HG03520 (cell line): Measurements from ENCODE around the gene LACTBL1.

Source experiments
- ATAC-seq: cut with Tn5 transposase; IDR thresholded peaks from one replicate; pipeline ENCODE4 v1.9.1; 2021; ENCODE audit warnings: mild to moderate bottlenecking, moderate library complexity; ENCODE audit not compliant: unreplicated experiment

LACTBL1 gene

GRCh38 chr1:22976461-22977243 lies 4.0 kb upstream of the LACTBL1 start:
- no peak for ATAC-seq

DNA sequence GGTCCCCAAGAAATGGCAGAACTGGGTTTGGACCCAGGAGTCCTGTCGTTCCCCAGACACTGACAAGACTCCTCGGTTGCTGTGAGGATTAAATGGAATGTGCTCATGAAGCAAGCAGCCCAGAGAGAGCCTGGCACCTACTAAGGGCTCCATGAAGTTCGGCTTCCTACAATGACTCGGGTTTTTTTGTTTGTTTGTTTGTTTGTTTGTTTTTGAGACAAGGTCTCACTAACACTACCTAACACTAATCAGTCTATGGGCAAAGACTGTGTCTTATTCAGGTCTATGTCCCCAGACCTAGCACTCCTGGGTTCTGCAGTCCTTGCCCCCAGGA lies 3.4 kb upstream of the LACTBL1 start:
- ATAC-seq: no peak

- no peak for ATAC-seq
These were observed 3.0 kb upstream of the LACTBL1 start for GRCh38 chr1:22975694-22976093.

GRCh38 chr1:22971611-22972405 lies 858 bp downstream of the LACTBL1 start:
- no peak for ATAC-seq

GRCh38 chr1:22971161-22971560 lies 1.5 kb downstream of the LACTBL1 start:
- ATAC-seq: no peak

GRCh38 chr1:22970096-22970495 lies 2.6 kb downstream of the LACTBL1 start:
- no peak for ATAC-seq

DNA sequence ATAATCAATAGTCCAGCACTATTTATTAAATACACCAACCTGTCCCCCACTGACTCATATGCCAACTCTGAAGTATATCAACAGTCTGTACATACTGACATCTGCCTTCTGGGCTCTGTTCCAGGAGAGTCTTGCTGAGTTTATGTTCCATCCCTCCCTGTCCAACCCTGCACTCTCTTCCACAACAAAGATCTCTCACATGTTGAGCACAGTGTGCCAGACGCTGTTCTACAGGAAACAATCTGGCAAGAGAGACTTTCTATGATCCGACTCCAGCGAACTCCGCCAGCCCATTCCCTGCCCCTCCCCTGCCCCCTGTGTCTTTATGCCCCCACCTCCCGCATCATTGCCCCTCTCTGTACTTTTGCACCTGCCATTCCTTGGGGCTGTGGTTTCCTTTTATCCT lies 3.4 kb downstream of the LACTBL1 start:
- no peak for ATAC-seq

DNA sequence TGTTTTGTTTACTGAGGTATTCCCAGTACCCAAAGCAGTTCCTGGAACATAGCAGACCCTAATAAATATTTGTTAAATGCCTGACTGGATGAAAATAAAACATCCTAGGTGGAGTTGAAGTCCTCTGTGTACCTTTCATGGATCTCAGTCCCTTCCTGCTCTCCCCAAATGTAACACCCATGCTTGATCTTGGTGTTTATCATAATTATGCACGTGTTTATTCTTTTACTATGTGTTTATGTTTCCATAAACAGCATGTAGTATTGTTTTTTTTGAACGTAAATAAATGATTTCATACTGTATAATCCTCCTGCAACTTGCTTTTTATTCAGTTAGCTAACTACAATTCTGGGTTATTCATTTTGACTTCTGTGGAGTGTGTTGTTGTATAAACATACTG lies 4.8 kb downstream of the LACTBL1 start:
- no peak for ATAC-seq

- ATAC-seq: no peak
These were observed 6.4 kb downstream of the LACTBL1 start for GRCh38 chr1:22966309-22966708.

DNA sequence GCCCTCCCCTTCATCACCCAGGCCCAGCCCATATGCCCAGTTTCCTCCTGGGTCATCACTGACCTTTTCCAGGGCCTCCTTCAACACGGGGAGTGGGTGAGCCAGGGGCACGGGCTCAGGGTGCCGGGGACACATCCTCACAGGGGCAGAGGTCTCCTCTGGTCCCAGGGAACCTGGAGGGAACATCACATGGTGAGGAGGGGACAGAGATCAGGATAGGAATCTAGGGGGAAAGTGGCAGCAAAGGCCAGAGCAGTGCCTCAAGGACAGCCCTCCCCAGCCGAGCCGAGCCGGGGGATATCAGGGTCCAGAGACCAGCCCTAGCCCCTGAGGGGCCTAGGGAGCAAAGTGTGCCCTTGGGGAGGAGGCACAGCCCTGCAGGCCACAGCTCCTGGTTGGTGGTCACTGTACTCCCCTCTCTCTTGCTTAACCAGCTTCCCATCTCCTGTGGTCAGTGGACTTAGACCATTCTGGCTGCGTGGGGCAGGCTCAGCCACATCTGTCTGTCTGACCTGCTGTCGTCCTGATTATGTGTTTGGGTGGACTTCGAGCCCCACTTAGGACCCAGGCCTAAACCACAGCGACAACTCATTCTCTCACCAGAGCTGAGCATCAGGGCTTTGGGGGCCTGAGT lies 9.5 kb downstream of the LACTBL1 start:
- no peak for ATAC-seq

DNA sequence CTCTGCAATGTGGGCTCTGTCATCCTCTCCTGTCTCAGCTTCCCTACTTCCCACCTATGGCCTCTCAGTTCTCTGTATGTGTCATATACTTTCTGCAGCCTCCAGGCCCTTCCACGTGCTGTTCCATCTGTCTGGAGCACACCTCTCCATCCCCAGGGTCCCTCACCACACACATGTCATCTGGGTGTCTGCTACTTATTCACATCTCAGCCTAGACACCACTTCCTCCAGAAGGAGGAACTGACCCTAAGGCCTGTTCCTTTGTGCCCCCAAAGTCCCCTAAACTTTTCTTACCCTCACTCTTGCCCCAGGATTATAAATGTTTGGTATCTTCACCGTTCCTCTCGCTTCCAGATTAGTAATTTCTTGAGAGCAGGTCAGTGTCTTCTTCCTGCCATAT lies 10.1 kb downstream of the LACTBL1 start:
- ATAC-seq: no peak

DNA sequence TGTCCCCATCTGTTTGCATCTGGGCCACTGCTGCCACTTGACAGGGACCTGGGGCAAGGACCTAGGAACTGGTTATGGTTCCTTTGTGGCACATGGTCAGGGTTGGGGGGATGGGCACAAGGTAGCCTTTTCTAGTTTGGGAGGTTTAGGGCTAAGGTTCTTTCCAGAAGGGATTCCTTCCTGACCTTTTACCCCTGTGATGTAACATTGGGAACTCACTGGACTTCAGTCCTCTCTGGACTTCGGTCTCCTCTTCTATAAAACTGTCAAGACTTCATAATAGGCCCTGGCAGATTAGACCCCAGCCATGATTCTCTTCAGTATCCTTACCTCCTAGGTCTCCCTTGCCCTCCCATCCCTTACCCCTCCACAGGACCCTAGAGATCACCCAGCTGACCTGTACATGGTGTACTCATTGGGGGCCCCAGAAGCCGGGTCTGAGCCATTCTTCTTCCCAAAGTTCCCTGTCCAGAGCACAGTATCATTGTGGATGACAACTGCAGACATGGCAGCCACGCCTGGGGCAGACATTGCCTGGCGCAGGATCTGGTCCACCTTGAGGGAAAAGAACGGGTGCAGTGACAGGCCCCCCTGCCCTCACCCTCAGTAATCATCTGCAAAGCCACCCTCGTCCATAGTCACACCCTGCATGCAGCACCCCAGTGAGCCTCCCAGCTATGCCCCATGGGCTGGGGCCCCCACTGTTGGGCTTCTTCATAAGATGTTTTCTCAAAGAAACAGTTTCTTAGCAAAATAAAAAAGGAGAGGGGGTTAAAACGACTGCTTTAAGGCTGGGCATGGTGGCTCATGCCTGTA lies 12.9 kb downstream of the LACTBL1 start:
- ATAC-seq: no peak

DNA sequence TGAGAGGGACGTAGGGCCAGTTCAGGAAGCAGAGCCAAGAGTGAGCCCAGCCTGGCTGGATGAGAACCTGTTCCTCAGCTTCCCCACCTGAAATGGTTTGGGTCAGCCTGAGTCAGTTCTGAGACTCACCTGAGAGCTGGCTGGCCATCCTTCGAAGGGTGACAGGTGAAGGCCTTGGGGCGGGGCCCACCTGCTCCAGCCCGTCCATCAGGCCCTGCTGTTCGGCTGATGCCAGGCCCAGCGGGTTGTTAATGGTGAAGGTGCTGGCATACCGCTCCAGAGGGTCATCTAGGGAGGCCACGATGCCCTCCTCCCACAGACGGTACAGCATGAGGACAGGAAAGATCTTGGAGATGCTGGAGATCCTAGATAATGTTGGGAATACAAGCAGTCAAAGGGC lies 14.1 kb downstream of the LACTBL1 start:
- no peak for ATAC-seq

DNA sequence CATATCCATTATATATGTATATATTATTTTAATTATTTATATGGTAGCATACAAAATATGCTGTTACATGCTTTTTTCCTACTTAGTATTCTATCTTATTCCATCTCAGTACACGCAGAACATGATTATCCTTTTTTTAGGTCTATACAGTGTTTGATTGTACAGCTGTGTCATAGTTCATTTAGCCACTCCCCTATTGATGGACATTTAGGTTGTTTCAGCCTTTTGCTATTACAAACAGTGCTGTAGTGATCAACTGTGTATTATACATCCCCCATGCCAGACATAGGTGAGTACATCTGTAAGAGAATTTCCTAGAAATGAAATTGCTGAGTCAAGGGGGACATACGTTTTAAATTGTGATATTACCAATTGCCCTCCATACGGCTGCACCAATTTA lies 15.6 kb downstream of the LACTBL1 start:
- ATAC-seq: no peak

- ATAC-seq: no peak
These were observed 17.5 kb downstream of the LACTBL1 start for GRCh38 chr1:22955146-22955545.

GRCh38 chr1:22953740-22954141 lies 18.9 kb downstream of the LACTBL1 start:
- no peak for ATAC-seq

DNA sequence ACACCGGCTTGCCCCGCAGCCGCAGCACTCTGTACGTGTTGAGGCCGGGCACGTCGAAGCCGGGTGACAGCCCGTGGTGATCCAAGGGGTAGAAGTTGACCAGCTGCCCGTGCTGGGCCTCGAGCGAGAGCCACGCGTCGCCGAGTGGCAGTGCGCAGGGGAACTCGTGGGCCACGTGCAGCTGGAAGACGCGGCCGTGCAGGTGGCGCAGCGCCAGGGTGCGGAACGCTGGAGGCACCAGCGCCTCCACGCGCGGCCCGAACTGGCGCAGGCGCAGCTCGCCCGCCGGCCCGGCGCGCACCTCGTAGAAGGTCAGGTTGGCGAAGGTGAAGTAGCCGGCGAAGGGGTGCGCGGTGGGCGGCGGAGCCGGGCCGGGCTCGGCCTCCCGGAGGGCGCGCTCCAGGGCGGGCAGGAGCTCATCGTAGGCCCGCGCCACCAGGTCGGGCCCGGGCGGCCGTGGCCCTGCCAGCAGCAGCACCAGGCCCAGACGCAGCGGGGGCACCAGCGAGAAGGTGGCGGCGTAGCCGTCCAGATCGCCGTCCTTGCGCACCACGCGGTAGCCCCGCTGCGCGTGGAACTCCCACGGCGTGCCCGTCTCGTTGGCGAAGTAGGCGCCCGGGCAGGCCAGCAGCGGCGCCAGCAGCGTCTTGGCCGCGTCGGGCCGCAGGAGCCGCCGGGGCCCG lies 19.5 kb downstream of the LACTBL1 start:
- ATAC-seq: no peak

DNA sequence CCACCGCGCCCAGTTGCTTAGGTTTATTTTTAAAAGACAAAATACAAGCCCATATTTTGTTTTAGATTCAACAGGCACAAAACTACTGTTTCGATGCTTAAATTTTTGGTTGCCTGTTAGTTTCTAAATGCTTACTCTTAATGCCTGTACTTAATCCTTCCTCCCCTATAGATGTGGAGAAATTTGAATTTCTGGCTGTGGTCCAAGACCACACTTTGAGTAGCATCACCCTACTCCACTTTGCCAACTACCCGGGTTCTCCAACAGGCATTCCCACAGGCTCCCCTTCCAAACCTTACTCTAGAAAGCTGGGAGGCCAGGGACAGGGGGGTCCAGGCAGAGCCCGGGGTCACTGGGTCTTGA lies 20.0 kb downstream of the LACTBL1 start:
- no peak for ATAC-seq

- ATAC-seq: no peak
These were observed 20.9 kb downstream of the LACTBL1 start for GRCh38 chr1:22951796-22952195.

DNA sequence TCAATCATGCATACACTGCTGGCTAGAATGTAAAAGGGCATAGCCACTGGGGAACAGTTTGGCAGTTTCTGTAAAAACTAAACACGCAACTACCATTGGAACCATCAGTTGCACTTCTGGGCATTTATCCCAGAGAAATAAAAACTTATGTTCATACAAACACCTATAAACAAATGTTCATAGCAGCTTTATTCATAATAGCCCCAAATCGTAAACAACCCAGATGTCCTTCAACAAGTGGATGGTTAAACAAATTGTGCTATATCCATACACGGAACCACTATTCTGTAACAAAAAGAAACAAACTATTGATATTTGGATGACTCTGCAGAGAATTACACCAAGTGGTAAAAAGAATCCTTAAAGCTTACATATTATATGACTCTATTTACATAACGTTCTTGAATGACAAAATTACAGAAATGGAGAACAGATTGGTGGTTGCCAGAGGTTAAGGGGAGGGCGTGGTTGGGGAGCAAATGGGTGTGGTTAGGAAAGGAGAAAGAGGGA lies 22.8 kb downstream of the LACTBL1 start:
- ATAC-seq: no peak
